K562 (cell line): ENCODE measurements around the gene SAMD8. TPM values are rescaled to one million over a fixed set of nuclear protein-coding genes. Genes with fewer than 3 reads are reported as not detected.

ENCODE experiments used
- ATAC-seq: fragments of 200-7000 bp; cut with Tn5 transposase; 3 replicates; pipeline ENCODE4 v1.9.1; 2020; ENCODE audit warnings: moderate library complexity
- BruUV-seq: library from RNA; stranded (reverse); fragments of 400-500 nt; replicated peaks from 2 replicates; lab custom pipeline; 2021; lab: Mats Ljungman, UMichigan
- CTCF ChIA-PET: fragments of 300-600 bp; formaldehyde crosslinking; extraction: SDS; loops from one replicate; lab custom pipeline; 2021; ENCODE audit warnings: low intra/inter-chr PET ratio; lab: Yijun Ruan, JAX
- POLR2A ChIA-PET: fragments of 300-600, 350-650 bp; sonication (Branson Sonifier 250); formaldehyde crosslinking; extraction: SDS; loops from one replicate; lab custom pipeline; 2021; ENCODE audit warnings: antibody characterized with exemption, inconsistent platforms; lab: Yijun Ruan, JAX
- DNase-seq, 4 experiments: peaks; one replicate each; pipeline versions ENCODE4 v3.0.0 to v3.0.0-alpha.2; 2011 to 2018; ENCODE audit warnings: low spot score in 3 of 4, mixed read lengths in 3 of 4; ENCODE audit errors: extremely low read depth in 1 of 4
- FAIRE-seq: peaks from 2 replicates; lab custom pipeline; 2011; peaks lifted over from hg19 to GRCh38; lab: Jason Lieb, UNC
- H2AFZ ChIP-seq: 2 replicates; pipeline ENCODE4 v1.6.0; 2011; ENCODE audit warnings: low read depth, low read length, control low read depth, inconsistent platforms
- H3K27ac ChIP-seq: fragments of 200-600 bp; 3 replicates; pipeline ENCODE4 v1.8.0; 2011; ENCODE audit warnings: low read depth, mild to moderate bottlenecking, control low read depth, inconsistent platforms, low read length, moderate library complexity, mixed read lengths; ENCODE audit errors: extremely low read depth
- H3K27me3 ChIP-seq, 2 experiments: fragments of 300-600 bp in 1 of 2; 2 replicates in 1 of 2; 3 replicates in 1 of 2; pipeline versions ENCODE4 v1.6.0 to v1.8.0; 2011; ENCODE audit warnings: inconsistent platforms in 2 of 2, low read length in 2 of 2, mild to moderate bottlenecking in 1 of 2, mixed read lengths in 1 of 2, moderate library complexity in 1 of 2; ENCODE audit not compliant: control insufficient read depth in 2 of 2, insufficient read depth in 2 of 2
- H3K36me3 ChIP-seq: fragments of 300-600 bp; 3 replicates; pipeline ENCODE4 v1.8.0; 2011; ENCODE audit warnings: mild to moderate bottlenecking, low read length, inconsistent platforms; ENCODE audit not compliant: control insufficient read depth, insufficient read depth
- H3K4me1 ChIP-seq, 2 experiments: fragments of 200-600 bp in 1 of 2; replicated peaks in 1 of 2; 2 replicates in 1 of 2; 3 replicates in 1 of 2; pipeline versions ENCODE4 v1.5.1 to v1.8.0; 2011; ENCODE audit warnings: inconsistent platforms in 2 of 2, low read length in 2 of 2, mild to moderate bottlenecking in 1 of 2, mixed read lengths in 1 of 2, moderate library complexity in 1 of 2; ENCODE audit not compliant: control insufficient read depth in 2 of 2, insufficient read depth in 2 of 2
- H3K4me2 ChIP-seq: 2 replicates; pipeline ENCODE4 v1.6.1; 2011; ENCODE audit warnings: low read length, control low read depth, inconsistent platforms, mixed read lengths; ENCODE audit not compliant: insufficient read depth
- H3K4me3 ChIP-seq: fragments of 200-600 bp; sonication (generic), shearing (Covaris generic); 2 replicates; pipeline ENCODE4 v1.5.1; 2016; ENCODE audit warnings: control low read depth, inconsistent platforms
- H3K79me2 ChIP-seq: fragments of 200-600 bp; 3 replicates; pipeline ENCODE4 v1.8.0; 2011; ENCODE audit warnings: low read length, inconsistent platforms; ENCODE audit not compliant: control insufficient read depth, insufficient read depth
- H3K9ac ChIP-seq, 2 experiments: 2 replicates each; pipeline versions ENCODE4 v1.6.0 to v1.6.1; 2011; ENCODE audit warnings: low read depth in 2 of 2, low read length in 2 of 2, control low read depth in 1 of 2, inconsistent platforms in 1 of 2, mild to moderate bottlenecking in 1 of 2, mixed read lengths in 1 of 2; ENCODE audit not compliant: insufficient read depth in 1 of 2
- H3K9me1 ChIP-seq: one replicate; pipeline ENCODE4 v1.6.0; 2011; ENCODE audit warnings: inconsistent platforms, mild to moderate bottlenecking, low read length, moderate library complexity; ENCODE audit not compliant: control insufficient read depth, insufficient read depth
- H3K9me3 ChIP-seq: replicated peaks from 2 replicates; pipeline ENCODE4 v1.5.1; 2011; ENCODE audit warnings: low read depth, low read length, inconsistent platforms; ENCODE audit not compliant: control insufficient read depth, insufficient read depth
- H4K20me1 ChIP-seq: replicated peaks from 2 replicates; pipeline ENCODE4 v1.6.1; 2011; ENCODE audit warnings: low read length, inconsistent platforms, mixed read lengths; ENCODE audit not compliant: control insufficient read depth, insufficient read depth
- CAMTA2 ChIP-seq: fragments of 250-450 bp; sonication (Bioruptor Pico); conservative IDR thresholded peaks from 2 replicates; pipeline ENCODE4 v1.5.1; 2022
- HDAC3 ChIP-seq: fragments of 450-650 bp; IDR thresholded peaks from 2 replicates; pipeline ENCODE4 v1.6.1; 2018; ENCODE audit warnings: borderline replicate concordance, mild to moderate bottlenecking, moderate library complexity; ENCODE audit not compliant: partially characterized antibody
- MBD2 ChIP-seq: sonication (generic); IDR thresholded peaks from 2 replicates; pipeline ENCODE4 v1.6.1; 2016; ENCODE audit warnings: low read depth, borderline replicate concordance
- MTA2 ChIP-seq: fragments of 450-650 bp; IDR thresholded peaks from 2 replicates; pipeline ENCODE4 v1.6.1; 2016; ENCODE audit warnings: low read depth
- POLR2AphosphoS2 ChIP-seq: IDR thresholded peaks from 2 replicates; pipeline ENCODE4 v1.6.1; 2012; ENCODE audit warnings: low read length, improper control_type of control experiment
- PPARD ChIP-seq: fragments of 250-450 bp; sonication (Bioruptor Pico); IDR thresholded peaks from 2 replicates; pipeline ENCODE4 v1.8.0; 2022; ENCODE audit warnings: inconsistent platforms, mild to moderate bottlenecking, moderate library complexity
- RBM34 ChIP-seq: fragments of 200-400 bp; formaldehyde crosslinking; IDR thresholded peaks from 2 replicates; pipeline ENCODE4 v1.6.1; 2018; ENCODE audit warnings: low read length, borderline replicate concordance; ENCODE audit not compliant: insufficient read depth
- RFX1 ChIP-seq: fragments of 450-650 bp; IDR thresholded peaks from 2 replicates; pipeline ENCODE4 v1.6.1; 2016; ENCODE audit warnings: mild to moderate bottlenecking, moderate library complexity
- SMARCC2 ChIP-seq: fragments of 450-650 bp; IDR thresholded peaks from 2 replicates; pipeline ENCODE4 v1.6.1; 2017; ENCODE audit warnings: antibody characterized with exemption, moderate library complexity, mild to moderate bottlenecking, low read depth
- TBP ChIP-seq: optimal IDR thresholded peaks from 2 replicates; pipeline ENCODE3; 2011; ENCODE audit warnings: low read depth, low read length, improper control_type of control experiment
- WGBS: fragments of 100-300 bp; shearing (Covaris generic); methylation state at CpG from one replicate; pipeline ENCODE4 v1.1.6; 2016; ENCODE audit warnings: low coverage, mixed read lengths; ENCODE audit not compliant: insufficient coverage; ENCODE audit errors: missing lambda C conversion rate; 5-methylcytosine and 5-hydroxymethylcytosine counted together
- in situ Hi-C: fragments of 300-500 bp; cut with MboI; formaldehyde crosslinking; loops from 4 replicates; pipeline ENCODE4 v1.15.0; 2018; ENCODE audit warnings: inconsistent platforms, mixed read lengths
- intact Hi-C: fragments of 100-400 bp; cut with micrococcal nuclease; formaldehyde crosslinking; loops from 2 replicates; pipeline ENCODE4 v1.14.2; 2022
- polyA plus RNA-seq, 8 experiments: library from polyadenylated mRNA; depleted of rRNA in 4 of 8; stranded (reverse) in 5 of 8; unstranded in 3 of 8; fragments of >200 nt; fragmentation: Nextera tagmentation in 2 of 8; fragmentation: Illumina TruSeq in 1 of 8; extraction: Ambion mirVana in 2 of 8; extraction: Trizol in 1 of 8; gene quantifications; 2 replicates each; pipeline versions ENCODE4 v1.2.1 to v1.2.3, GENCODE V29; 2011 to 2014; ENCODE audit warnings: inconsistent platforms in 1 of 8, missing spikeins in 1 of 8
- total RNA-seq, 7 experiments: library from RNA; depleted of rRNA in 6 of 7; stranded (reverse); fragments of >200 nt in 6 of 7; fragmentation: Illumina TruSeq in 2 of 7; extraction: Trizol in 2 of 7; gene quantifications; 2 replicates each; pipeline versions ENCODE4 v1.2.1 to v1.2.3, GENCODE V29; 2011 to 2021; ENCODE audit warnings: low replicate concordance in 1 of 7
- TF ChIP-seq, protein P1 (sequence below): sonication (generic); formaldehyde crosslinking; IDR thresholded peaks from 2 replicates; pipeline ENCODE4 v1.8.1; 2023; ENCODE audit warnings: mild to moderate bottlenecking, missing genetic modification reagents, moderate library complexity
- TF ChIP-seq, protein P2 (sequence below): fragments of 450-650 bp; IDR thresholded peaks from 2 replicates; pipeline ENCODE4 v1.6.1; 2016; ENCODE audit warnings: borderline replicate concordance
- TF ChIP-seq, protein P3 (sequence below): fragments of 200-400 bp; formaldehyde crosslinking; IDR thresholded peaks from 2 replicates; pipeline ENCODE4 v1.6.1; 2017; ENCODE audit warnings: mild to moderate bottlenecking, low read depth, low read length, moderate library complexity
- TF ChIP-seq, protein P4 (sequence below): fragments of 200-800 bp; sonication (Bioruptor generic); IDR thresholded peaks from 2 replicates; pipeline ENCODE4 v1.6.1; 2017; ENCODE audit warnings: missing genetic modification characterization, missing compliant biosample characterization

The SAMD8 gene
- total and polyA plus RNA-seq, 9 of the 15 experiments (the other 6 are each of a cell fraction or from before 2014, with no cell fraction given): 2.7 to 16.1 (median 6.2) TPM

DNA sequence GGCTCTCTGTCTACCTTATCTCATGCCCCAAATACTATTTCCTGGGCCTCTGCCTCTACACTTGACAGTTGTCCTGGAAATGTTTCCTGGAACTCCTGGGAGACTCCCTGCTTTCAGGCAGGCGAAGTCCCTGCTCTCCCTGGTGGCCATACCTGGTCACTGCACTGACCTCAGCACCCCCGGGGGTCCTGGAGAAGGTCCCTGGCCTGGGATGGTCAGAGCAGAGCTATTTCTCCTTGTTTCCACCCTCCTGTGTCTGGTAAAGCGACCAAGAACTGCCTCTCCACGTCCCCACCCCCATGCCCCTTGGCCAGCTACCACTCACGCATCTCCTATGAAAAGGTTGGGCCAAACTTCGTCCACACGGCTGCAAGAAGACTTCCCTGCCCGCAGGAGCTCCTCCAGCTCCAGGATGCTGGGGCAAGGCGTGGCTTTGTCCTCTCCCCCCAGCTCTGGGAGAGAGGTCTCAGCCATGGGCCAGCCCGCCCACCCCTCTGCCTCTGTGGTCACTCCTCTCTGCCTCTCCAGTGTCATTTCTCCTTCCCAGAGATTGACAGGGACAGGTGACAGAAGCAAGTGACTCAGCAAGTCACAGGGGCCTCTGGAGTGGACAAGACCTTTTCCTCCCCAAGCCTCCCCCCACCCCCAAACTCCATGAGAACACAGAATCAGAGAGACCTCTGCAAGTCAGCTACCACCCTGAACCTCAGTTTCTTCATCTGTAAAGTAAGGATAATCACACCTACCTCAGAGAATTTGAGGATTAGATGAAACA lies 2.6 kb upstream of the SAMD8 start:
- H3K4me2 ChIP-seq: peak overlapping the region; percentile 95
- no peaks in the 10 kb centered on the region for H3K27me3 ChIP-seq
- H4K20me1 ChIP-seq: no peaks in the 10 kb centered on the region
- peaks cover 64 to 70% of the 10 kb centered on the region in 2 experiments for H3K4me1 ChIP-seq
- in situ Hi-C loops: no loop called here
- ATAC-seq (peak; percentile 73), DNase-seq (peak; percentile 84 to 96 (median 88)), FAIRE-seq (peak; percentile 89)
- peak overlapping the region; percentile 85 for H3K27ac ChIP-seq
- CTCF ChIA-PET: interaction anchor here (0.6 to 1.5 kb wide), 2 partner anchors 127 to 1581 kb away, joined by 3 to 7 read pairs; partner anchors contain the start of gene COMTD1
- H3K9me3 ChIP-seq: no peaks in the 10 kb centered on the region
- 7% methylated on average over 10 of the region's 10 CpGs for WGBS
- peaks cover 4% of the 10 kb centered on the region for H3K9me1 ChIP-seq
- H3K36me3 ChIP-seq: no peaks in the 10 kb centered on the region
- intact Hi-C loops: loop anchor here (5.0 to 10.0 kb wide), 2 partner anchors 282 to 374 kb away; partner anchors contain the start of gene KAT6B
- H3K9ac ChIP-seq: peak overlapping the region; percentile 82 to 88
- TSS peak; percentile 70 for BruUV-seq
- POLR2A ChIA-PET: interaction anchor here (0.6 to 1.6 kb wide), 6 partner anchors 9 to 879 kb away, joined by 3 to 9 read pairs (median 3); no protein-coding TSS in a partner anchor
- H3K79me2 ChIP-seq: peaks cover 40% of the 10 kb centered on the region
- H3K4me3 ChIP-seq: peak overlapping the region; percentile 30
- peak overlapping the region; percentile 90 for H2AFZ ChIP-seq
- TF ChIP-seq HDAC3 (no peak), RFX1 (no peak), SMARCC2 (no peak), PPARD (no peak), MTA2 (peak; percentile 20; the same call in 1 of the 2 replicates), RBM34 (no peak), MBD2 (0 out of 2 replicates have a peak, but pooled peaks have one; percentile 55), CAMTA2 (CRISPR knock-in tag) (no peak), POLR2AphosphoS2 (no peak), TBP (peak; percentile 41)
- TF ChIP-seq, protein P1, sequence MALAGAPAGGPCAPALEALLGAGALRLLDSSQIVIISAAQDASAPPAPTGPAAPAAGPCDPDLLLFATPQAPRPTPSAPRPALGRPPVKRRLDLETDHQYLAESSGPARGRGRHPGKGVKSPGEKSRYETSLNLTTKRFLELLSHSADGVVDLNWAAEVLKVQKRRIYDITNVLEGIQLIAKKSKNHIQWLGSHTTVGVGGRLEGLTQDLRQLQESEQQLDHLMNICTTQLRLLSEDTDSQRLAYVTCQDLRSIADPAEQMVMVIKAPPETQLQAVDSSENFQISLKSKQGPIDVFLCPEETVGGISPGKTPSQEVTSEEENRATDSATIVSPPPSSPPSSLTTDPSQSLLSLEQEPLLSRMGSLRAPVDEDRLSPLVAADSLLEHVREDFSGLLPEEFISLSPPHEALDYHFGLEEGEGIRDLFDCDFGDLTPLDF (CRISPR knock-in tag): no peak
- TF ChIP-seq, protein P2, sequence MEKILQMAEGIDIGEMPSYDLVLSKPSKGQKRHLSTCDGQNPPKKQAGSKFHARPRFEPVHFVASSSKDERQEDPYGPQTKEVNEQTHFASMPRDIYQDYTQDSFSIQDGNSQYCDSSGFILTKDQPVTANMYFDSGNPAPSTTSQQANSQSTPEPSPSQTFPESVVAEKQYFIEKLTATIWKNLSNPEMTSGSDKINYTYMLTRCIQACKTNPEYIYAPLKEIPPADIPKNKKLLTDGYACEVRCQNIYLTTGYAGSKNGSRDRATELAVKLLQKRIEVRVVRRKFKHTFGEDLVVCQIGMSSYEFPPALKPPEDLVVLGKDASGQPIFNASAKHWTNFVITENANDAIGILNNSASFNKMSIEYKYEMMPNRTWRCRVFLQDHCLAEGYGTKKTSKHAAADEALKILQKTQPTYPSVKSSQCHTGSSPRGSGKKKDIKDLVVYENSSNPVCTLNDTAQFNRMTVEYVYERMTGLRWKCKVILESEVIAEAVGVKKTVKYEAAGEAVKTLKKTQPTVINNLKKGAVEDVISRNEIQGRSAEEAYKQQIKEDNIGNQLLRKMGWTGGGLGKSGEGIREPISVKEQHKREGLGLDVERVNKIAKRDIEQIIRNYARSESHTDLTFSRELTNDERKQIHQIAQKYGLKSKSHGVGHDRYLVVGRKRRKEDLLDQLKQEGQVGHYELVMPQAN: peak; percentile 7; the same call in 1 of the 2 replicates
- TF ChIP-seq, protein P3, sequence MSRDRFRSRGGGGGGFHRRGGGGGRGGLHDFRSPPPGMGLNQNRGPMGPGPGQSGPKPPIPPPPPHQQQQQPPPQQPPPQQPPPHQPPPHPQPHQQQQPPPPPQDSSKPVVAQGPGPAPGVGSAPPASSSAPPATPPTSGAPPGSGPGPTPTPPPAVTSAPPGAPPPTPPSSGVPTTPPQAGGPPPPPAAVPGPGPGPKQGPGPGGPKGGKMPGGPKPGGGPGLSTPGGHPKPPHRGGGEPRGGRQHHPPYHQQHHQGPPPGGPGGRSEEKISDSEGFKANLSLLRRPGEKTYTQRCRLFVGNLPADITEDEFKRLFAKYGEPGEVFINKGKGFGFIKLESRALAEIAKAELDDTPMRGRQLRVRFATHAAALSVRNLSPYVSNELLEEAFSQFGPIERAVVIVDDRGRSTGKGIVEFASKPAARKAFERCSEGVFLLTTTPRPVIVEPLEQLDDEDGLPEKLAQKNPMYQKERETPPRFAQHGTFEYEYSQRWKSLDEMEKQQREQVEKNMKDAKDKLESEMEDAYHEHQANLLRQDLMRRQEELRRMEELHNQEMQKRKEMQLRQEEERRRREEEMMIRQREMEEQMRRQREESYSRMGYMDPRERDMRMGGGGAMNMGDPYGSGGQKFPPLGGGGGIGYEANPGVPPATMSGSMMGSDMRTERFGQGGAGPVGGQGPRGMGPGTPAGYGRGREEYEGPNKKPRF: no peak
- TF ChIP-seq, protein P4, sequence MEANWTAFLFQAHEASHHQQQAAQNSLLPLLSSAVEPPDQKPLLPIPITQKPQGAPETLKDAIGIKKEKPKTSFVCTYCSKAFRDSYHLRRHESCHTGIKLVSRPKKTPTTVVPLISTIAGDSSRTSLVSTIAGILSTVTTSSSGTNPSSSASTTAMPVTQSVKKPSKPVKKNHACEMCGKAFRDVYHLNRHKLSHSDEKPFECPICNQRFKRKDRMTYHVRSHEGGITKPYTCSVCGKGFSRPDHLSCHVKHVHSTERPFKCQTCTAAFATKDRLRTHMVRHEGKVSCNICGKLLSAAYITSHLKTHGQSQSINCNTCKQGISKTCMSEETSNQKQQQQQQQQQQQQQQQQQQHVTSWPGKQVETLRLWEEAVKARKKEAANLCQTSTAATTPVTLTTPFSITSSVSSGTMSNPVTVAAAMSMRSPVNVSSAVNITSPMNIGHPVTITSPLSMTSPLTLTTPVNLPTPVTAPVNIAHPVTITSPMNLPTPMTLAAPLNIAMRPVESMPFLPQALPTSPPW (CRISPR knock-in tag): peak; percentile 78; the same call in 1 of the 2 replicates
